ENCODE results near the gene ACP5.
"Not testable (repeated sequence)": the region's sequence is repeated elsewhere in the genome, so short reads cannot be mapped to it uniquely, and the experiment has no call there.

ACP5 gene

GRCh38 chr19:11578258-11579142, 1.1 kb upstream of the ACP5 start:
- DNase-seq (ENCODE audit: low read depth in 2 of 2) = peak in 1 of 2 donors; percentile 15

- no peak for DNase-seq (ENCODE audit: low read depth in 2 of 2)
Measured at GRCh38 chr19:11576227-11576626, 1.2 kb downstream of the ACP5 start.

GRCh38 chr19:11574689-11575088, 2.8 kb downstream of the ACP5 start:
- no peak for DNase-seq (ENCODE audit: low read depth in 2 of 2)

- DNase-seq (ENCODE audit: low read depth in 2 of 2) = not testable (repeated sequence)
Measured at GRCh38 chr19:11573763-11574162, 3.7 kb downstream of the ACP5 start.

- DNase-seq (ENCODE audit: low read depth in 2 of 2) = not testable (repeated sequence)
Measured at GRCh38 chr19:11573354-11573753, 4.1 kb downstream of the ACP5 start.

- no peak for DNase-seq (ENCODE audit: low read depth in 2 of 2)
Measured at GRCh38 chr19:11570039-11570462, 7.4 kb downstream of the ACP5 start.

- DNase-seq (ENCODE audit: low read depth in 2 of 2) = no peak
Measured at GRCh38 chr19:11566164-11566563, 11.3 kb downstream of the ACP5 start.

GRCh38 chr19:11565649-11565980, 11.8 kb downstream of the ACP5 start:
- DNase-seq (ENCODE audit: low read depth in 2 of 2) = not testable (repeated sequence)

- DNase-seq (ENCODE audit: low read depth in 2 of 2) = not testable (repeated sequence)
Measured at GRCh38 chr19:11564082-11564807, 13.2 kb downstream of the ACP5 start.

GRCh38 chr19:11563532-11563931, 13.9 kb downstream of the ACP5 start:
- no peak for DNase-seq (ENCODE audit: low read depth in 2 of 2)

GRCh38 chr19:11560404-11561051, 16.9 kb downstream of the ACP5 start:
- DNase-seq (ENCODE audit: low read depth in 2 of 2) = peak; percentile 25 to 45

GRCh38 chr19:11558881-11559828, 18.3 kb downstream of the ACP5 start, which contains the start of gene ELOF1:
Gene ELOF1 (minus strand): TSS chr19:11559230. CDS start chr19:11554347, 4,883 bp downstream.
- peak; percentile 95 to 97 for DNase-seq (ENCODE audit: low read depth in 2 of 2)

GRCh38 chr19:11556634-11557420, 20.6 kb downstream of the ACP5 start:
- no peak for DNase-seq (ENCODE audit: low read depth in 2 of 2)

- DNase-seq (ENCODE audit: low read depth in 2 of 2) = no peak
Measured at GRCh38 chr19:11555246-11555645, 22.2 kb downstream of the ACP5 start.

- no peak for DNase-seq (ENCODE audit: low read depth in 2 of 2)
Measured at GRCh38 chr19:11554160-11554559, 23.3 kb downstream of the ACP5 start.

- DNase-seq (ENCODE audit: low read depth in 2 of 2) = no peak
Measured at GRCh38 chr19:11552666-11553372, 24.6 kb downstream of the ACP5 start.

- DNase-seq (ENCODE audit: low read depth in 2 of 2) = no peak
Measured at GRCh38 chr19:11551603-11552235, 25.7 kb downstream of the ACP5 start.

GRCh38 chr19:11550265-11550664, 27.2 kb downstream of the ACP5 start:
- DNase-seq (ENCODE audit: low read depth in 2 of 2) = no peak

GRCh38 chr19:11549386-11549953, 28.0 kb downstream of the ACP5 start:
- DNase-seq (ENCODE audit: low read depth in 2 of 2) = no peak
